ENCODE measurements around the gene CATSPER3. TPM values are rescaled to one million over a fixed set of nuclear protein-coding genes. Genes with fewer than 3 reads are reported as not detected.

Gene CATSPER3
- polyA plus RNA-seq, 2 of the 4 experiments (the other 2 are of a cell fraction) = 0.41 to 0.74 TPM

- DNase-seq (ENCODE audit: low read depth in 1 of 2, low spot score in 1 of 2) (no peak), FAIRE-seq (no peak), ATAC-seq (no peak)
- Histone ChIP-seq H3K4me3 (no peak overlapping the region), H3K4me1 (no peaks in the 10 kb centered on the region), H3K27ac (no peak overlapping the region), H3K9me3 (no peaks in the 10 kb centered on the region), H3K4me2 (no peak overlapping the region)
- TF ChIP-seq FOSB (CRISPR knock-in tag; IDR thresholded peaks at IDR 0.05) (no peak), USF2 (IDR thresholded peaks at IDR 0.05) (no peak), JUNB (IDR thresholded peaks at IDR 0.05) (no peak), SMC3 (IDR thresholded peaks at IDR 0.05) (no peak), HES2 (IDR thresholded peaks at IDR 0.05) (no peak), HOXA7 (CRISPR knock-in tag; IDR thresholded peaks at IDR 0.05) (no peak), BHLHE40 (IDR thresholded peaks at IDR 0.05; ENCODE audit: low read depth, low read length) (no peak), MYC (IDR thresholded peaks at IDR 0.05; ENCODE audit: borderline replicate concordance, low read length) (no peak), REST (IDR thresholded peaks at IDR 0.05) (no peak)
- WGBS (ENCODE audit: missing lambda C conversion rate) = 94% methylated on average over 43 of the region's 45 CpGs
- POLR2A ChIA-PET = no interaction called here
- CTCF ChIA-PET = interaction anchor here (0.5 to 1.2 kb wide), 4 partner anchors 9 to 145 kb away, joined by 3 to 4 read pairs (median 3); partner anchors contain the start of gene PCBD2
Observed at GRCh38 chr5:135050244-135050767, 82.6 kb downstream of the CATSPER3 start.

GRCh38 chr5:135051399-135051798 is 83.7 kb downstream of the CATSPER3 start:
- no peaks in the 10 kb centered on the region for H3K9me3 ChIP-seq
- ATAC-seq (no peak), FAIRE-seq (no peak), DNase-seq (ENCODE audit: low read depth in 1 of 2, low spot score in 1 of 2) (no peak)
- TF ChIP-seq NPAS2 (CRISPR knock-in tag; IDR thresholded peaks at IDR 0.05; ENCODE audit: borderline replicate concordance) = no peak
- TF ChIP-seq REST (IDR thresholded peaks at IDR 0.05) = no peak
- no peak for TF ChIP-seq CHD4 (IDR thresholded peaks at IDR 0.05; ENCODE audit: borderline replicate concordance)
- no peak for TF ChIP-seq NFE2L2 (conservative IDR thresholded peaks at IDR 0.05; ENCODE audit: low read length)
- TF ChIP-seq ELK1 (IDR thresholded peaks at IDR 0.05; ENCODE audit: low read depth, low read length) = no peak
- no peak for TF ChIP-seq ZFP36 (IDR thresholded peaks at IDR 0.05; ENCODE audit: borderline replicate concordance, partially characterized antibody)
- no peak for TF ChIP-seq EHF (CRISPR knock-in tag; IDR thresholded peaks at IDR 0.05)
- no peak for TF ChIP-seq HOXB5 (CRISPR knock-in tag; IDR thresholded peaks at IDR 0.05)
- TF ChIP-seq SMC3 (IDR thresholded peaks at IDR 0.05) = no peak
- TF ChIP-seq RFX5 (IDR thresholded peaks at IDR 0.05) = no peak
- no peak for TF ChIP-seq E2F6 (IDR thresholded peaks at IDR 0.05; ENCODE audit: borderline replicate concordance, low read depth)
- no peak for TF ChIP-seq HOXB13 (CRISPR knock-in tag; IDR thresholded peaks at IDR 0.05; ENCODE audit: low read depth)
- TF ChIP-seq MAZ (IDR thresholded peaks at IDR 0.05; ENCODE audit: borderline replicate concordance, low read depth, low read length) = no peak
- no peak for TF ChIP-seq JUN (IDR thresholded peaks at IDR 0.05)
- TF ChIP-seq TFCP2L1 (CRISPR knock-in tag; IDR thresholded peaks at IDR 0.05) = no peak
- TF ChIP-seq CBX8 (IDR thresholded peaks at IDR 0.05) = no peak
- 26% methylated on average over 3 of the region's 3 CpGs for WGBS (ENCODE audit: missing lambda C conversion rate)
- no peak overlapping the region for H3K27ac ChIP-seq
- no peak overlapping the region for H3K4me2 ChIP-seq
- ChIA-PET CTCF (interaction anchor here (0.6 to 1.4 kb wide), 2 partner anchors 9 to 123 kb away, joined by 3 to 8 read pairs; no protein-coding TSS in a partner anchor), POLR2A (no interaction called here)
- no peak overlapping the region for H3K4me3 ChIP-seq
- H3K4me1 ChIP-seq = no peaks in the 10 kb centered on the region
